AG10803 (cell line): Measurements from ENCODE around the gene SH3RF3.
A peak's percentile ranks its signal among the peaks of the same experiment; 100 is the strongest.

Experiments
- DNase-seq: peaks from one replicate; pipeline ENCODE4 v3.0.0; 2010; ENCODE audit warnings: low read depth
- H3K4me3 ChIP-seq: 2 replicates; pipeline ENCODE4 v1.5.1; 2011; ENCODE audit warnings: mild to moderate bottlenecking, low read length, control low read depth
- CTCF ChIP-seq: conservative IDR thresholded peaks from 2 replicates; pipeline ENCODE4 v1.5.1; 2011; ENCODE audit warnings: mild to moderate bottlenecking, low read length, control low read depth, inconsistent platforms

The SH3RF3 gene

DNA sequence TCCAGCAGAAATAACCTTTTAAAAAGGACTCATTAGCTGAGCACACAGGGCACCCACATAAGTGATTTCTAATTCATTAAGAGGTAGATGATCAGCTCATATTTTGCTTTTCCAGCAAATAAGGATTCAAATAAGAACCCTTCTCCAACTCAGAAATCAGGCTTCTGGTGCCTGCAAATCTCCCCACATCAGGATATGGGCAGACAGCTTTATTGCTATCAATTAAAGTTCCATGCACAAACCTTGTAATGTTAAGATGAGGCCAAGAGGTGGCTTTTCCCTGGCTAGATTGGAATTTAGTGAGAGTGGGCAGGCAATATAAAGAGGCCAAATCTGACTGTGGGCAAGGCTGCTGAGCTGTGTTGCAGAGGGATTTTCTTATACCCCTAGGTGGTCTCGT, 193.6 kb downstream of the SH3RF3 start:
- H3K4me3 ChIP-seq = no peak overlapping the region
- no peak for DNase-seq
- TF ChIP-seq CTCF = no peak

DNA sequence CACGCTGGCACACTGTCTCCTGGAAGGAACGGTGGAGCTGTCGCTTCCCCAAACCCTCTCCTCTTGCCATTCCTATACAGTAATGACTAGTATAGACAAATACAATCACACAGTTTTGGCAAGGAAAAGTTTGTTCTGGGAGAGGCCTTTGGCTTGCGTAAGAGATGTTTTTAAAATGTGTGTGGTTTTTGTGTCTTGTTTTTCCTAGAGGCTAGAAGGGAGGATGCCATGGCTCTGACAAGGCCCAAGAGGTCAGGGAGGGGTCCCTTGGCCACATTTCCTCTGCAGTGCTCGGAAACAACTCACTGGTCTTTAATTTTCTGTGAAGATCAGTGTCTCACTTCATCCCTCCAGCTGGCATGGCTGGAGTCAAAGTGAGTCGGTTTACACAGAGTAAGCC, 195.9 kb downstream of the SH3RF3 start:
- H3K4me3 ChIP-seq = no peak overlapping the region
- DNase-seq = peak; percentile 99
- TF ChIP-seq CTCF = no peak

- no peak overlapping the region for H3K4me3 ChIP-seq
- no peak for TF ChIP-seq CTCF
- DNase-seq = no peak
These were observed 196.6 kb downstream of the SH3RF3 start for GRCh38 chr2:109325570-109325969.

GRCh38 chr2:109326306-109326705, 197.3 kb downstream of the SH3RF3 start:
- DNase-seq = no peak
- H3K4me3 ChIP-seq = no peak overlapping the region
- TF ChIP-seq CTCF = no peak

DNA sequence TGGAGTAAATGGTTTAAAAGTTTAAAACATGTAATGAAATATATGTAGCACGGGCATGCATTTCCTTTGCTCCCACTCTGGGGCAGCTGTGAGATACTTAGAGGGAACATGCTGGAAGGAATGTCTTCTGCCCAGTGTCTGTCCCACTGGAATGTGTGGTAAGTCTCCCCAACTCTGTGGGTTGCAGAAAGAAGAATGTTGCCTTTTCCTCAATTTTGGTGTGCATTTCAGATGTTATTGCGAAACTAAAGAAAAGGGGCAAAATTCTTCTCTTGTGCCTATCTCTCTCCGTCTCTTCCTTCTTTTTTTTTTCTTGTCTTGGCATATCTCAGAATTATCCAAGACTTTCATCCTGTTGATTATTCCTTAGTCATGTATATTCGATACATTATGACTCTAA, 201.1 kb downstream of the SH3RF3 start:
- DNase-seq = peak; percentile 92
- peak; percentile 25 for TF ChIP-seq CTCF
- H3K4me3 ChIP-seq = no peak overlapping the region

- TF ChIP-seq CTCF = no peak
- no peak for DNase-seq
- H3K4me3 ChIP-seq = no peak overlapping the region
These were observed 202.1 kb downstream of the SH3RF3 start for GRCh38 chr2:109331081-109331480.

DNA sequence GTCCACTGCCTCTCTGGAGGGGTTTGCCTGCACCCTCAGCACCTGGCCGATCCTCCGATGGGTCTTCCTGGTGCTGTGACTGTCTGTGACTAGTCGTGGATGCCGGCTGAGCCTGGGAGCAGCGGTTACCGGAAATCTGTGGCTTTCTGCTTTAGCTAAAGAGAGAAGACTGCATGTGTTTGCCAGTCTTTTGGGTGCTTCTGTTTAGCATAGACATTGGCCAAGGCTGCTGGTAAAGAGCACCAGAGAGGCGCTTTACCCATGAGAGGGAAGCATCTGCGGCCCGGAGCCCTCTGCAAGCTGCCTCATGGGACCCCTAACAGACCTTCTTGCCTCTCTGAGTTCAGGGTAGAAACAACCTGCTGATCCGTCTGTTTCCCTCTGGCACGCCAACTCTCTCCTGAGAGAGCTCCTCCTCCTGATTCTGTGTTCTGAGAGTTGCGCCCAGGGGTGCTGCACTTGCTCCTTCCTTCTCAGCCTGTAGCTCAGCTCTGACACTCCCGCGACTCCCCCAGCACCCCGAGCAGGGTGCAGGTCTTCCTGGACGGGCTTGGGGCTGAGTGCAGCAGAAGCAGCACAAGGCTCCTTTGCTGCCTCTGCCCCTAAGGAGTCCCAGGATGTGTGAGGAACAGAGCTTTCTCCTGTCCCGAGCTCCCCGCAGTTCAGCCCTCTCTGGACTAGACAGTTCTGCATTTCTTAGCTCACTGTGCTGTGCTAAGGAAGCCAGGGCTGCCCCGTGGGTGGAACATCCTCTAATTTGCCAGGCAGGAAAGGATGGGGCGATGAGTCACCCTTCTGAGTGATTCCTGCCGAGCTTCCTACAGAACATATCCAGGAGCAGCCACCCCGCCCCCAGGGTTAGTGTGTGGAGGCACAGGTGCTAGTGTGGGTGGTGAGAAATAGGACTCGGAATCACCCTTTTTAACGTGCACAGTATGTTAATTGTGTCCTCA, 203.2 kb downstream of the SH3RF3 start:
- no peak for TF ChIP-seq CTCF
- DNase-seq = peak; percentile 93
- H3K4me3 ChIP-seq = peak overlapping the region; percentile 44
